Measurements from ENCODE around the gene NFATC3.
"Not testable (repeated sequence)": the region's sequence is repeated elsewhere in the genome, so short reads cannot be mapped to it uniquely, and the experiment has no call there.

NFATC3 gene

GRCh38 chr16:68120496-68120895 is 35.3 kb downstream of the NFATC3 start:
- DNase-seq, result not testable (repeated sequence)

GRCh38 chr16:68126395-68126794 is 41.2 kb downstream of the NFATC3 start:
- DNase-seq, result no peak

- no peak for DNase-seq
These were observed 43.6 kb downstream of the NFATC3 start for GRCh38 chr16:68128577-68129305.

- DNase-seq, result no peak
These were observed 45.4 kb downstream of the NFATC3 start for GRCh38 chr16:68130520-68130919.

- peak in 1 of 2 donors; percentile 41 for DNase-seq
These were observed 46.9 kb downstream of the NFATC3 start for GRCh38 chr16:68131813-68132706.

- DNase-seq, result not testable (repeated sequence)
These were observed 47.8 kb downstream of the NFATC3 start for GRCh38 chr16:68133000-68133399.

- DNase-seq, result no peak
These were observed 49.5 kb downstream of the NFATC3 start for GRCh38 chr16:68134644-68135043.

GRCh38 chr16:68136515-68136914 is 51.3 kb downstream of the NFATC3 start:
- no peak for DNase-seq

- DNase-seq, result no peak
These were observed 58.8 kb downstream of the NFATC3 start for GRCh38 chr16:68144008-68144407.

- DNase-seq, result peak in 1 of 2 donors; percentile 15
These were observed 61.4 kb downstream of the NFATC3 start for GRCh38 chr16:68146585-68146984.

- no peak for DNase-seq
These were observed 62.3 kb downstream of the NFATC3 start for GRCh38 chr16:68147444-68147843.

GRCh38 chr16:68149596-68149995 is 64.4 kb downstream of the NFATC3 start:
- DNase-seq, result no peak

GRCh38 chr16:68155425-68155824 is 70.3 kb downstream of the NFATC3 start:
- DNase-seq, result no peak

- no peak for DNase-seq
These were observed 77.2 kb downstream of the NFATC3 start for GRCh38 chr16:68162413-68162812.

GRCh38 chr16:68163275-68163674 is 78.1 kb downstream of the NFATC3 start:
- DNase-seq, result not testable (repeated sequence)

- DNase-seq, result no peak
These were observed 81.1 kb downstream of the NFATC3 start for GRCh38 chr16:68166264-68166663.

GRCh38 chr16:68179196-68179795 is 94.1 kb downstream of the NFATC3 start:
- no peak for DNase-seq

GRCh38 chr16:68179855-68180254 is 94.7 kb downstream of the NFATC3 start:
- DNase-seq, result no peak

- no peak for DNase-seq
These were observed 97.9 kb downstream of the NFATC3 start for GRCh38 chr16:68183046-68183445.

- no peak for DNase-seq
These were observed 101.7 kb downstream of the NFATC3 start for GRCh38 chr16:68186877-68187276.

- DNase-seq, result no peak
These were observed 102.3 kb downstream of the NFATC3 start for GRCh38 chr16:68187505-68187904.

- no peak for DNase-seq
These were observed 103.0 kb downstream of the NFATC3 start for GRCh38 chr16:68188170-68188569.

- DNase-seq, result no peak
These were observed 104.9 kb downstream of the NFATC3 start for GRCh38 chr16:68190081-68190480.

Measured in CD4-positive, alpha-beta T cell treated with Interferon alpha-2 for 1 hour (primary cell).